ENCODE results near the gene CXCL5.
"Not testable (repeated sequence)": the region's sequence is repeated elsewhere in the genome, so short reads cannot be mapped to it uniquely, and the experiment has no call there.

The CXCL5 gene

DNA sequence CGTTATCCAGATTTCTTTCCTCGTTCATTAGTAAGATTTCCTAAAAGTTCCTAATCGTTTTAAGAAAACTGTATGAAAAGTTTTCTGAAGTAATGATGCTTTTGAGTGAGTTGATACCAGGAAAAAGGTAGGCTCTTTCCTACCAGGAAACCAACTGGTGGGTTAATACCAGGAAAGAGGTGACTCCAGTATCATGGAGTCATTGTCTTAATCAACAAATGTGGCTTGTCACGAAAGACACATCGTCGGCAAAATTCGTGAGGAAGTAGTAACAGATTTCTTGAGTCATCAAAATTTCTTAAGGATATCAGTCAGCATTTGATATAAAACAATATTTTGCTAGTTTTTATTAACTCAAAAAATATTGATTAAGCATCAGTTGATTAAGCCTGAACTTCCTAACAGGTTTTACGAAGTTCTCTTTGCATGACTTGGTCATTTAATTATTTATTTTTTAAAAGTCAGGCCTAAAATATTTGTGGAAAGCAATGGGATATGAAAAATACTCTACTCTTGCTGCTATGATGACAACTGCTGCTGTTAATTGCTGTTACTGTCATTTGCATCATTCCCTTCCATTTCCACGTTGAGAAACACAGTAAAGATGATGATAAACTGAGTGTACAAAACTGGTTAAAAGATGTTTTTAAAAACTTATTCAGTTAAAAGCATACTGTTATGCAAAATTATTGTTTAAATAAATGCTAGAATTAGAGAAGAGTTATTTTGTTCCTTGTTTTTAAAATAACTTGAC lies 7.3 kb downstream of the CXCL5 start:
- CTCF ChIA-PET, result no interaction called here
- no peak for DNase-seq (ENCODE audit: low spot score)
- POLR2A ChIA-PET (ENCODE audit: low non-redundant PET), result no interaction called here
- H3K27ac ChIP-seq, result no peak overlapping the region
- no peak for TF ChIP-seq CTCF (conservative IDR thresholded peaks at IDR 0.05; ENCODE audit: low read depth)

GRCh38 chr4:73989928-73990327 lies 8.5 kb downstream of the CXCL5 start:
- no peak for TF ChIP-seq CTCF (conservative IDR thresholded peaks at IDR 0.05; ENCODE audit: low read depth)
- ChIA-PET CTCF (interaction anchor here (0.7 kb wide), 1 partner anchor 327 kb away, joined by 3 read pairs; no protein-coding TSS in a partner anchor), POLR2A (ENCODE audit: low non-redundant PET) (no interaction called here)
- DNase-seq (ENCODE audit: low spot score), result no peak
- no peak overlapping the region for H3K27ac ChIP-seq

DNA sequence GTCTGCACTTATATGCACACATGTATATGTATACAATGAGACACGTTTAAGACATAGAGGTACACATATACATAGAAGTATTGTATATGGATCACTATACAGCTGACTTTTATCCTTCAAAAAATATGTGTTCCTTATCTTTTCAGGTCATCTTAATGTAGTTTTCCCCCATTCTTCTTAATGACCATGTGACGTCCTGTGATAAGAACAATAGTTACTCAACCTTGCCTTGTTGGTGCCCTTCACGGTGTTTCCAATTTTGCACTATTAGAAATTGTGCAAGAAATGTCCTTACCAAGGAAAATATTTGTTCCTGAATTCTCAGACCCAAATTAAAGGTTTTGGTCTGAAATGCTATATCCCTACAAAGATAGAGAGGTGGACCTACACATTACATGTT lies 9.4 kb downstream of the CXCL5 start:
- POLR2A ChIA-PET (ENCODE audit: low non-redundant PET), result no interaction called here
- CTCF ChIA-PET, result interaction anchor here (0.6 kb wide), 1 partner anchor 109 kb away, joined by 3 read pairs; no protein-coding TSS in a partner anchor
- DNase-seq (ENCODE audit: low spot score), result no peak
- H3K27ac ChIP-seq, result no peak overlapping the region
- no peak for TF ChIP-seq CTCF (conservative IDR thresholded peaks at IDR 0.05; ENCODE audit: low read depth)

- no peak within 1 kb of the TSS for H3K27ac ChIP-seq
- ChIA-PET POLR2A (ENCODE audit: low non-redundant PET) (no interaction called here), CTCF (no interaction called here)
- DNase-seq (ENCODE audit: low spot score), result no peak
- TF ChIP-seq CTCF (conservative IDR thresholded peaks at IDR 0.05; ENCODE audit: low read depth), result no peak
These were observed 10.4 kb downstream of the CXCL5 start, which contains the start of gene PPBP for GRCh38 chr4:73988061-73988460. TSS of gene PPBP (minus strand) at chr4:73988190. CDS start at chr4:73988103, 87 bp downstream.

- no peak for TF ChIP-seq CTCF (conservative IDR thresholded peaks at IDR 0.05; ENCODE audit: low read depth)
- POLR2A ChIA-PET (ENCODE audit: low non-redundant PET), result no interaction called here
- CTCF ChIA-PET, result no interaction called here
- H3K27ac ChIP-seq, result no peak overlapping the region
- no peak for DNase-seq (ENCODE audit: low spot score)
These were observed 13.0 kb downstream of the CXCL5 start for GRCh38 chr4:73985528-73985852.

DNA sequence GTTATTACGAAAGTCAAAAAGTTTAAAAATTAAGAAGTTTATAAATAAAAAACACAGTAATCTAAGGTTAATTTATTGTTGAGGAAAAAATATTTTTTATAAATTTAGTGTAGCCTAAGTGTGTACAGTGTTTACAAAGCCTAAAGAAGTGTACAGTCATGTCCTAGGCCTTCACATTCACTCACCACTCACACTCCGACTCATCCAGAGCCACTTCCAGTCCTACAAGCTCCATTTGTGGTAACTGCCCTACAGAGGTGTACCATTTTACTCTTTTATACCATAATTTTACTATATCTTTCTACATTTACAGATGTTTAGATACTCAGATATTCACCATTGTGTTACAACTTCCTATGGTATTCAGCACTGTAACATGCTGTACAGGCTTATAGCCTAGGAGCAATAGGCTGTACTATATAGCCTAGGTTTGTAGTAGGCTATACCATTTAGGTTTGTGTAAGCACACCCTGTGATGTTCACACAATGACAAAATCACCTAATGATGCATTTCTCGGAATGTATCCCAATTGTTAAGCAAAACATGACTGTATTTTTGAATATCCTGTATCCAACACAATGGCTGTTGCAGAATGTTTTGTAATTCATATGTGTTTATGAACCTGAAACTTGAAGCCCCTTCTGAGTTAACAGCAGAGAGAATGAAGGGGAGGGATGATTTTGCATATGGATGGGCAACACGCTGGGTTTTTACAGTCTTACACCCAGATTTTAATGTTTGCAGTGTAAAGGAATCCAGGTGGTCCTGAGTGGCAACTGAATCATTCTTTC lies 13.5 kb downstream of the CXCL5 start:
- DNase-seq (ENCODE audit: low spot score), result no peak
- CTCF ChIA-PET, result no interaction called here
- TF ChIP-seq CTCF (conservative IDR thresholded peaks at IDR 0.05; ENCODE audit: low read depth), result no peak
- no peak overlapping the region for H3K27ac ChIP-seq
- POLR2A ChIA-PET (ENCODE audit: low non-redundant PET), result no interaction called here

- CTCF ChIA-PET; POLR2A ChIA-PET (ENCODE audit: low non-redundant PET); DNase-seq (ENCODE audit: low spot score); H3K27ac ChIP-seq: not testable (repeated sequence)
These were observed 17.3 kb downstream of the CXCL5 start for GRCh38 chr4:73981175-73981574.
